Right lobe of liver (tissue), 4 donors: ENCODE measurements around the gene RTN4R.

Experiments
- POLR2A ChIP-seq: fragments of 450-650 bp; IDR thresholded peaks from one replicate; pipeline ENCODE4 v1.6.1; 2017; ENCODE audit warnings: antibody characterized with exemption, mild to moderate bottlenecking
- TF ChIP-seq, protein P1 (sequence below), 4 donors: fragments of 200-600 bp in 3 of 4; fragments of 450-650 bp in 1 of 4; IDR thresholded peaks; one replicate each; pipeline versions ENCODE4 v1.5.1 to v1.8.0; 2016 to 2022; ENCODE audit warnings: antibody characterized with exemption in 4 of 4, mild to moderate bottlenecking in 2 of 4
- donor health status: DM: no; HTN: no; CAD: no.
- donor health status: DM: no; HTN: no; CAD: no.
- donor health status: DM: no; HTN: yes; CAD: no.

DNA sequence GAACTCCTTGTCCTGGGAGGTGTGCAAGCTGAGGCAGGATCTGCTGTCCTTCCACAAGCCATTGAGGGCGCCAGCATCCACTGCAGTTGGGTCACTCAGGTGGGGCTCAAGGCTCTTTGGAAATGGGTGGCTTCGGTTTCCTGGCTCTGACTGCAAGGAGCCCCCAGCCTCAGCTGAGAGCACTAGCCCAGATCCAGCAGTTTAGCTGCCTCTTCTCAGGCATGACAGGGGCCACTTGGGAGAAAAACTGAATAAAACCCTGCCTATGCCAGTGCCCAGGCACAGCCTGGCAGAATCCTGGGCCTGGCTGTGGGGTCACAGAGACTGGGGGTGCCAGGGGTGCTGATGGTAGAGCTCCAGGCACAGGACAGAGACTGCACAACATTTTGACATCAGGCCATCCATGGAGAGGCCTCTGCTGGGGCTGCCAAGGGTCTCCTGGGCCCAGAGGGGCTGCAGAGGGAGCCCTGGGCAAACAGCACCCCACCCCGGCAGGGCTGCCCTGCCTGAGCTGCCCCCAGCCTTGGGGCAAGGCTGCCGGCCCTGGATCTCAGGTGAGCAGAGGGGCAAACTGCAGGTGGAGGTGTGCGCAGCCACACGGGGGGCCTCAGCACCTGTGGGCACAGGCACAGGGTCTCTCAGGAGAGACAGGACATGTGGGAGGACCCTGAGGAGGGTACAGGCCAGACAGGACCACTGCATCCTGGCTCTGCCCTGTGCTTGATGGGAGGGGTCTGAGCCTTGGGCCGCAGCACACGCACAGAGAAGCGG lies 28.3 kb downstream of the RTN4R start:
- TF ChIP-seq, protein P1, sequence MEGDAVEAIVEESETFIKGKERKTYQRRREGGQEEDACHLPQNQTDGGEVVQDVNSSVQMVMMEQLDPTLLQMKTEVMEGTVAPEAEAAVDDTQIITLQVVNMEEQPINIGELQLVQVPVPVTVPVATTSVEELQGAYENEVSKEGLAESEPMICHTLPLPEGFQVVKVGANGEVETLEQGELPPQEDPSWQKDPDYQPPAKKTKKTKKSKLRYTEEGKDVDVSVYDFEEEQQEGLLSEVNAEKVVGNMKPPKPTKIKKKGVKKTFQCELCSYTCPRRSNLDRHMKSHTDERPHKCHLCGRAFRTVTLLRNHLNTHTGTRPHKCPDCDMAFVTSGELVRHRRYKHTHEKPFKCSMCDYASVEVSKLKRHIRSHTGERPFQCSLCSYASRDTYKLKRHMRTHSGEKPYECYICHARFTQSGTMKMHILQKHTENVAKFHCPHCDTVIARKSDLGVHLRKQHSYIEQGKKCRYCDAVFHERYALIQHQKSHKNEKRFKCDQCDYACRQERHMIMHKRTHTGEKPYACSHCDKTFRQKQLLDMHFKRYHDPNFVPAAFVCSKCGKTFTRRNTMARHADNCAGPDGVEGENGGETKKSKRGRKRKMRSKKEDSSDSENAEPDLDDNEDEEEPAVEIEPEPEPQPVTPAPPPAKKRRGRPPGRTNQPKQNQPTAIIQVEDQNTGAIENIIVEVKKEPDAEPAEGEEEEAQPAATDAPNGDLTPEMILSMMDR (IDR thresholded peaks at IDR 0.05) = no peak
- TF ChIP-seq POLR2A = no peak
